CD4-positive, alpha-beta T cell (primary cell): Measurements from ENCODE around the gene HEATR3. TPM values are rescaled to one million over a fixed set of nuclear protein-coding genes. Genes with fewer than 3 reads are reported as not detected.

Experiments
- ATAC-seq: fragments of 200-7000 bp; cut with Tn5 transposase; one replicate; pipeline ENCODE4 v1.10.0; 2022; ENCODE audit warnings: mild to moderate bottlenecking; ENCODE audit not compliant: poor library complexity
- CTCF ChIA-PET: fragments of 350-600 bp; sonication (Branson Sonifier 250); formaldehyde crosslinking; loops from one replicate; lab custom pipeline; 2021; ENCODE audit warnings: antibody characterized with exemption, inconsistent platforms; lab: Charles Lee
- POLR2A ChIA-PET: fragments of 350-600 bp; sonication (Branson Sonifier 250); formaldehyde crosslinking; loops from one replicate; lab custom pipeline; 2021; ENCODE audit warnings: antibody characterized with exemption, inconsistent platforms; lab: Charles Lee
- DNase-seq, 14 experiments: peaks; one replicate each; pipeline ENCODE4 v3.0.0-alpha.2; 2013 to 2020; ENCODE audit warnings: mixed read lengths in 2 of 14
- H3K27ac ChIP-seq, 2 donors: one replicate each; pipeline versions ENCODE4 v1.5.1 to v1.7.0; 2013; ENCODE audit warnings: low read length in 2 of 2, low read depth in 1 of 2, mild to moderate bottlenecking in 1 of 2
- H3K27me3 ChIP-seq, 2 experiments: 1 replicate in 1 of 2; 2 replicates in 1 of 2; pipeline versions ENCODE4 v1.6.1 to v1.7.0; 2013; ENCODE audit warnings: low read length in 2 of 2, control low read depth in 1 of 2, mild to moderate bottlenecking in 1 of 2, moderate library complexity in 1 of 2; ENCODE audit not compliant: insufficient read depth in 2 of 2, control insufficient read depth in 1 of 2
- H3K36me3 ChIP-seq: one replicate; pipeline ENCODE4 v1.6.1; 2013; ENCODE audit warnings: low read length, control low read depth; ENCODE audit not compliant: insufficient read depth
- H3K4me1 ChIP-seq: one replicate; pipeline ENCODE4 v1.6.1; 2013; ENCODE audit warnings: low read length, control low read depth; ENCODE audit not compliant: insufficient read depth
- H3K4me3 ChIP-seq: one replicate; pipeline ENCODE4 v1.5.1; 2013; ENCODE audit warnings: mild to moderate bottlenecking, low read length, moderate library complexity
- H3K9me3 ChIP-seq, 2 experiments: 1 replicate in 1 of 2; 2 replicates in 1 of 2; pipeline versions ENCODE4 v1.6.1 to v1.7.0; 2013; ENCODE audit warnings: low read length in 2 of 2, mild to moderate bottlenecking in 2 of 2, control low read depth in 1 of 2, moderate library complexity in 1 of 2; ENCODE audit not compliant: control insufficient read depth in 1 of 2, insufficient read depth in 1 of 2
- H3K27ac Mint-ChIP-seq: one replicate; pipeline ENCODE4 v1.8.0; 2020; ENCODE audit warnings: mixed read lengths
- H3K27me3 Mint-ChIP-seq: one replicate; pipeline ENCODE4 v1.8.0; 2021; ENCODE audit warnings: mixed read lengths
- H3K36me3 Mint-ChIP-seq: one replicate; pipeline ENCODE4 v1.8.0; 2021; ENCODE audit warnings: low read depth, mixed read lengths
- H3K4me1 Mint-ChIP-seq: one replicate; pipeline ENCODE4 v1.8.0; 2021; ENCODE audit warnings: low read depth, mixed read lengths
- H3K4me3 Mint-ChIP-seq: one replicate; pipeline ENCODE4 v1.8.0; 2020; ENCODE audit warnings: mild to moderate bottlenecking, mixed read lengths
- H3K9me3 Mint-ChIP-seq: one replicate; pipeline ENCODE4 v1.8.0; 2020; ENCODE audit warnings: mixed read lengths
- CTCF ChIP-seq: fragments of 200-600 bp; IDR thresholded peaks from one replicate; pipeline ENCODE4 v1.8.0; 2022; ENCODE audit warnings: antibody characterized with exemption, mild to moderate bottlenecking
- intact Hi-C, 2 experiments: fragments of 100-400 bp; cut with DNase I in 1 of 2; cut with micrococcal nuclease in 1 of 2; formaldehyde crosslinking; loops; one replicate each; pipeline versions ENCODE4 v1.15.1 to v1.9.0; 2023 to 2025; cut with DNase I, micrococcal nuclease
- total RNA-seq, 174 experiments: library from RNA in 2 of 174; stranded (reverse) in 2 of 174; gene quantifications; one replicate each; pipeline ENCODE4 v1.2.3 and lab custom pipeline; 2021 to 2026

HEATR3 gene
- total RNA-seq, 2 experiments from 2014 or later = 10.1 to 10.6 TPM

GRCh38 chr16:50144211-50144610, 78.4 kb downstream of the HEATR3 start:
- ChIA-PET POLR2A (no interaction called here), CTCF (no interaction called here)
- H3K4me3 ChIP-seq = no peak overlapping the region
- TF ChIP-seq CTCF = no peak
- Mint-ChIP-seq H3K4me1 (no peaks in the 10 kb centered on the region), H3K36me3 (no peaks in the 10 kb centered on the region), H3K27ac (no peak overlapping the region), H3K4me3 (no peak overlapping the region), H3K9me3 (no peaks in the 10 kb centered on the region), H3K27me3 (no peaks in the 10 kb centered on the region)
- no peaks in the 10 kb centered on the region for H3K9me3 ChIP-seq
- DNase-seq (no peak), ATAC-seq (no peak)
- H3K4me1 ChIP-seq = no peaks in the 10 kb centered on the region
- no peaks in the 10 kb centered on the region for H3K27me3 ChIP-seq
- intact Hi-C loops = no loop called here
- H3K27ac ChIP-seq = no peak overlapping the region
- no peaks in the 10 kb centered on the region for H3K36me3 ChIP-seq

GRCh38 chr16:50146479-50147435, 81.0 kb downstream of the HEATR3 start:
- Mint-ChIP-seq H3K4me1 (peaks cover 2% of the 10 kb centered on the region), H3K27me3 (no peaks in the 10 kb centered on the region), H3K27ac (no peak overlapping the region), H3K4me3 (no peak overlapping the region), H3K36me3 (no peaks in the 10 kb centered on the region), H3K9me3 (no peaks in the 10 kb centered on the region)
- no peak for ATAC-seq
- no peaks in the 10 kb centered on the region for H3K27me3 ChIP-seq
- no peak for TF ChIP-seq CTCF
- H3K36me3 ChIP-seq = no peaks in the 10 kb centered on the region
- ChIA-PET CTCF (no interaction called here), POLR2A (no interaction called here)
- intact Hi-C loops = loop anchor here in 1 of 2 experiments (5.0 kb wide), 1 partner anchor 34 kb away; no protein-coding TSS in a partner anchor
- H3K27ac ChIP-seq = no peak overlapping the region
- no peak overlapping the region for H3K4me3 ChIP-seq
- H3K9me3 ChIP-seq = no peaks in the 10 kb centered on the region
- peaks cover 6% of the 10 kb centered on the region for H3K4me1 ChIP-seq
- no peak for DNase-seq

- Histone ChIP-seq H3K9me3 (no peaks in the 10 kb centered on the region), H3K27me3 (no peaks in the 10 kb centered on the region), H3K4me3 (no peak overlapping the region), H3K27ac (peak overlapping the region in 1 of 2 donors; percentile 90), H3K4me1 (peaks cover 32% of the 10 kb centered on the region), H3K36me3 (no peaks in the 10 kb centered on the region)
- no peak for TF ChIP-seq CTCF
- POLR2A ChIA-PET = interaction anchor here (1.1 to 2.8 kb wide), 8 partner anchors 10 to 127 kb away, joined by 4 to 17 read pairs (median 10); partner anchors contain the start of genes CNEP1R1 and HEATR3
- Mint-ChIP-seq H3K4me3 (peak overlapping the region; percentile 89), H3K27me3 (no peaks in the 10 kb centered on the region), H3K9me3 (no peaks in the 10 kb centered on the region), H3K4me1 (peaks cover 28% of the 10 kb centered on the region), H3K27ac (peak overlapping the region; percentile 92), H3K36me3 (peaks cover 27% of the 10 kb centered on the region)
- no peak for DNase-seq
- intact Hi-C loops = loop anchor here (5.0 to 10.0 kb wide), 6 partner anchors 61 to 593 kb away; partner anchors contain the start of genes ADCY7 (in 1 of the 2), CNEP1R1 (in 1 of the 2), CYLD (in 1 of the 2) and NKD1 (in 1 of the 2)
- ATAC-seq = no peak
- CTCF ChIA-PET = interaction anchor here (1.1 to 1.7 kb wide), 3 partner anchors 59 to 655 kb away, joined by 4 to 9 read pairs (median 6); partner anchors contain the start of gene CNEP1R1
These were observed 85.6 kb downstream of the HEATR3 start for GRCh38 chr16:50151322-50151721.
